Keratinocyte (primary cell): Measurements from ENCODE around the gene BAHCC1. TPM values are rescaled to one million over a fixed set of nuclear protein-coding genes. Genes with fewer than 3 reads are reported as not detected.

Experiments used
- DNase-seq: peaks from one replicate; pipeline ENCODE4 v3.0.0-alpha.2; 2011; ENCODE audit warnings: low read depth, missing footprints, low spot score
- FAIRE-seq: peaks from 2 replicates; lab custom pipeline; 2011; peaks lifted over from hg19 to GRCh38; lab: Jason Lieb, UNC
- H2AFZ ChIP-seq: 2 replicates; pipeline ENCODE4 v1.6.0; 2012; ENCODE audit warnings: low read length, control low read depth, inconsistent platforms; ENCODE audit not compliant: control insufficient read depth
- H3K27ac ChIP-seq: 2 replicates; pipeline ENCODE4 v1.5.1; 2011; ENCODE audit warnings: low read length; ENCODE audit not compliant: control insufficient read depth, insufficient read depth
- H3K27me3 ChIP-seq: 3 replicates; pipeline ENCODE4 v1.6.0; 2011; ENCODE audit warnings: low read length; ENCODE audit not compliant: control insufficient read depth, insufficient read depth; ENCODE audit errors: extremely low read depth
- H3K36me3 ChIP-seq, 2 experiments: 2 replicates in 1 of 2; 3 replicates in 1 of 2; pipeline ENCODE4 v1.5.1; 2011; ENCODE audit warnings: low read length in 2 of 2, mild to moderate bottlenecking in 1 of 2; ENCODE audit not compliant: control insufficient read depth in 2 of 2, insufficient read depth in 2 of 2; ENCODE audit errors: extremely low read depth in 1 of 2
- H3K4me1 ChIP-seq: 3 replicates; pipeline ENCODE4 v1.5.1; 2011; ENCODE audit warnings: low read length; ENCODE audit not compliant: control insufficient read depth, insufficient read depth; ENCODE audit errors: extremely low read depth
- H3K4me2 ChIP-seq: 3 replicates; pipeline ENCODE4 v1.6.0; 2011; ENCODE audit warnings: low read depth, low read length; ENCODE audit not compliant: control insufficient read depth, insufficient read depth; ENCODE audit errors: extremely low read depth
- H3K4me3 ChIP-seq, 3 experiments: fragments of 200-600 bp in 1 of 3; sonication (generic) in 1 of 3; 2 replicates in 2 of 3; 3 replicates in 1 of 3; pipeline ENCODE4 v1.5.1; 2011 to 2016; ENCODE audit warnings: low read length in 3 of 3, mild to moderate bottlenecking in 3 of 3, control low read depth in 2 of 3, inconsistent platforms in 1 of 3, low read depth in 1 of 3, mixed read lengths in 1 of 3, mixed run types in 1 of 3, moderate library complexity in 1 of 3; ENCODE audit not compliant: control insufficient read depth in 2 of 3, insufficient read depth in 2 of 3; ENCODE audit errors: extremely low read depth in 1 of 3
- H3K79me2 ChIP-seq: 2 replicates; pipeline ENCODE4 v1.6.0; 2012; ENCODE audit warnings: low read length; ENCODE audit not compliant: control insufficient read depth, insufficient read depth
- H3K9ac ChIP-seq: 3 replicates; pipeline ENCODE4 v1.6.0; 2011; ENCODE audit warnings: low read length; ENCODE audit not compliant: control insufficient read depth, insufficient read depth; ENCODE audit errors: extremely low read depth
- H3K9me1 ChIP-seq: 3 replicates; pipeline ENCODE4 v1.6.0; 2011; ENCODE audit warnings: low read length; ENCODE audit not compliant: control insufficient read depth, insufficient read depth; ENCODE audit errors: extremely low read depth
- H3K9me3 ChIP-seq: 2 replicates; pipeline ENCODE4 v1.5.1; 2012; ENCODE audit warnings: low read depth, low read length; ENCODE audit not compliant: control insufficient read depth
- H4K20me1 ChIP-seq: 3 replicates; pipeline ENCODE4 v1.6.0; 2011; ENCODE audit warnings: low read length; ENCODE audit not compliant: control insufficient read depth, insufficient read depth; ENCODE audit errors: extremely low read depth
- CTCF ChIP-seq, 3 experiments: IDR thresholded peaks in 1 of 3; conservative IDR thresholded peaks in 1 of 3; optimal IDR thresholded peaks in 1 of 3; 2 replicates in 2 of 3; 3 replicates in 1 of 3; pipeline versions ENCODE3 to v1.5.1; 2011; ENCODE audit warnings: low read length in 3 of 3, mild to moderate bottlenecking in 3 of 3, moderate library complexity in 2 of 3, control low read depth in 1 of 3, inconsistent platforms in 1 of 3; ENCODE audit not compliant: insufficient read depth in 2 of 3; ENCODE audit errors: extremely low read depth in 1 of 3
- EZH2 ChIP-seq: IDR thresholded peaks from one replicate; pipeline ENCODE4 v1.6.1; 2012; ENCODE audit warnings: inconsistent platforms, mild to moderate bottlenecking, low read length, moderate library complexity
- dilution Hi-C: fragments of 300-500 bp; cut with MboI; formaldehyde crosslinking; loops from one replicate; pipeline ENCODE4 v1.7.0; 2020; ENCODE audit warnings: low sequenced_read_pairs; ENCODE audit not compliant: extremely low pct_ligation_motif_present
- polyA plus RNA-seq, 5 experiments: library from polyadenylated mRNA; depleted of rRNA in 3 of 5; stranded (reverse) in 3 of 5; stranded (forward) in 1 of 5; unstranded in 1 of 5; fragments of >200 nt; gene quantifications; 1 replicate in 1 of 5; 2 replicates in 3 of 5; 3 replicates in 1 of 5; pipeline versions ENCODE4 v1.2.1 to v1.2.3, GENCODE V29; 2011 to 2012; ENCODE audit warnings: missing spikeins in 2 of 5, low read depth in 1 of 5, low replicate concordance in 1 of 5

Gene BAHCC1
- polyA plus RNA-seq, 1 donor (not counting 4 experiments of a cell fraction or from before 2014, with no cell fraction given), result 0.52 TPM

GRCh38 chr17:81382851-81383250 is 12.4 kb upstream of the BAHCC1 start:
- H3K27ac ChIP-seq, result no peak overlapping the region
- no peak for DNase-seq
- no peaks in the 10 kb centered on the region for H3K36me3 ChIP-seq
- no peak overlapping the region for H3K4me2 ChIP-seq
- dilution Hi-C loops, result no loop called here
- H2AFZ ChIP-seq, result no peak overlapping the region
- H3K4me3 ChIP-seq, result no peak overlapping the region
- H3K79me2 ChIP-seq, result no peaks in the 10 kb centered on the region
- no peaks in the 10 kb centered on the region for H4K20me1 ChIP-seq
- peaks cover 4% of the 10 kb centered on the region for H3K4me1 ChIP-seq
- no peak for TF ChIP-seq EZH2
- no peak for TF ChIP-seq CTCF (optimal IDR thresholded peaks at IDR 0.05 in 1 of 3, IDR thresholded peaks at IDR 0.05 in 1 of 3, conservative IDR thresholded peaks at IDR 0.05 in 1 of 3; ENCODE audit: extremely low read depth in 1 of 3, insufficient read depth in 2 of 3, low read length in 3 of 3)
- FAIRE-seq, result no peak
- H3K9ac ChIP-seq, result no peak overlapping the region
- peaks cover 13% of the 10 kb centered on the region for H3K27me3 ChIP-seq
- no peaks in the 10 kb centered on the region for H3K9me1 ChIP-seq
- H3K9me3 ChIP-seq, result no peaks in the 10 kb centered on the region

- dilution Hi-C loops, result no loop called here
- Histone ChIP-seq H3K27me3 (peaks cover 13% of the 10 kb centered on the region), H3K27ac (no peak overlapping the region), H3K4me3 (no peak overlapping the region), H3K9me1 (no peaks in the 10 kb centered on the region), H3K79me2 (no peaks in the 10 kb centered on the region), H4K20me1 (no peaks in the 10 kb centered on the region), H3K9ac (no peak overlapping the region), H3K4me1 (peaks cover 4% of the 10 kb centered on the region), H3K9me3 (no peaks in the 10 kb centered on the region), H2AFZ (no peak overlapping the region), H3K36me3 (no peaks in the 10 kb centered on the region), H3K4me2 (no peak overlapping the region)
- no peak for TF ChIP-seq EZH2
- TF ChIP-seq CTCF (optimal IDR thresholded peaks at IDR 0.05 in 1 of 3, IDR thresholded peaks at IDR 0.05 in 1 of 3, conservative IDR thresholded peaks at IDR 0.05 in 1 of 3; ENCODE audit: extremely low read depth in 1 of 3, insufficient read depth in 2 of 3, low read length in 3 of 3), result no peak
- FAIRE-seq (no peak), DNase-seq (no peak)
Measured at GRCh38 chr17:81383504-81384421, 11.5 kb upstream of the BAHCC1 start.
